NB4 (cell line): Measurements from ENCODE around the gene ZFPM1.

Experiments used
- CTCF ChIP-seq: IDR thresholded peaks from one replicate; pipeline ENCODE4 v1.5.1; 2012; ENCODE audit warnings: low read depth, low read length
- MAX ChIP-seq: IDR thresholded peaks from 2 replicates; pipeline ENCODE4 v1.6.1; 2011; ENCODE audit warnings: low read depth, low read length
- MYC ChIP-seq: IDR thresholded peaks from 2 replicates; pipeline ENCODE4 v1.6.1; 2011; ENCODE audit warnings: low read depth, low read length
- POLR2A ChIP-seq: IDR thresholded peaks from 2 replicates; pipeline ENCODE4 v1.6.1; 2011; ENCODE audit warnings: mild to moderate bottlenecking; ENCODE audit not compliant: insufficient read length; ENCODE audit errors: extremely low read depth

GRCh38 chr16:88581033-88581432, 128.0 kb downstream of the ZFPM1 start:
- no peak for TF ChIP-seq CTCF
- no peak for TF ChIP-seq MAX
- no peak for TF ChIP-seq POLR2A
- no peak for TF ChIP-seq MYC
